Skeletal muscle cell (primary cell): ENCODE results near the gene UBE2N.
"Not testable (repeated sequence)": the region's sequence is repeated elsewhere in the genome, so short reads cannot be mapped to it uniquely, and the experiment has no call there.

Experiments
- DNase-seq: peaks from one replicate; pipeline ENCODE4 v3.0.0-alpha.2; 2010; ENCODE audit warnings: low read depth
- H3K4me3 ChIP-seq: 2 replicates; pipeline ENCODE4 v1.5.1; 2011; ENCODE audit warnings: low read depth, mild to moderate bottlenecking, control low read depth, low read length, moderate library complexity

The UBE2N gene

DNA sequence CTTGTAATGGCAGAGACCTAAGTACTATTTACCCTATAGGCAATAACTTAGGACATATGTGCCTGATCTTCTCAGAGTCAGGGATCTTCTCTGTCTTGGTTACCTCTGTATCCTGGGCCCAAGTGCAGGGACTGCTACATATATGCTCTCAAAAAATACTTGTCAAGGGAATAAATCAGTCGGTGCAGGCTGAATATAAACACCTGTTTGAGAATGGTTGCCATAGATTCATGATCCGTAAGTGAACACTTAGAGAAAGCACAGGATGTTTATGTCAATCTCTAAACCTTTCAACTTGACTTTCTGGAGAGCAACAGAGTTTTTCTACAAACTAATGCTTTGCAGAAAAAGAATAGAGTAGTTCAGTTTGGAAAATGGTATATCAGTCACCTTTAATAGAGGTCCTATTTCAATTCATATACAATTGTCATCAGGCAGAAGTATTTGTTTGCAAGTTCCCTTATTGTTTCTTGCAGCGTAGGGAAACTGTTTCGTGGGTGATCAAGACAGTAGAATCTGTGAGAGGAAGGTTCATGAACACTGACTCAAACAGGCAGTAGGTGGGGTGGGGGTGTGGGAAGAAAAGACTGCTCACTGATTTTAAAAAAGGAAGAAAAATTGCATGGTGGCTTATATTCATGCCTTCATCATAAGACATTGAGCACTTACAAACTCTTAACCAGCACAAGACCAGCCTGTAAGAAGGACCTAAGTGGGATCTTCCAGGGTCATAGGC, 6.0 kb upstream of the UBE2N start:
- no peak overlapping the region for H3K4me3 ChIP-seq
- DNase-seq = no peak

DNA sequence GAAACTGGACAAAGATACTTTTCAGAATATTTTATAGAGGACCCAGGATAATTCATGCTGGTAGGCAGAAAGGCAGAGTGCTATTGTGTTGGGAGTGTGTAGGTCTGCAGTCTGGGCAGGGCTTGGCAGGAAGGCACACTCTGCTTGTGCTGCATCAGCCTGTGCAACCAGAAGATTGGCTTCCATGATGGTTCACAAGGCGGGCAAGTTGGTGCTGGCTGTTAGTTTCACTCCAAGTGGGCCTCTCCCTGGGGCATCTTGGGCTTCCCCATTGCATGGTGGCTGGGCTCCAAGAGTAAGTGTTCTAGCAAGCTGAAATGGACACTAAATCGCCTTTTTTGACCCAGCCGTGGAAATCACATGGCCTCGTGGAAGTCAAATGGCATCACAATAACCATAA, 1.8 kb upstream of the UBE2N start:
- no peak overlapping the region for H3K4me3 ChIP-seq
- no peak for DNase-seq

DNA sequence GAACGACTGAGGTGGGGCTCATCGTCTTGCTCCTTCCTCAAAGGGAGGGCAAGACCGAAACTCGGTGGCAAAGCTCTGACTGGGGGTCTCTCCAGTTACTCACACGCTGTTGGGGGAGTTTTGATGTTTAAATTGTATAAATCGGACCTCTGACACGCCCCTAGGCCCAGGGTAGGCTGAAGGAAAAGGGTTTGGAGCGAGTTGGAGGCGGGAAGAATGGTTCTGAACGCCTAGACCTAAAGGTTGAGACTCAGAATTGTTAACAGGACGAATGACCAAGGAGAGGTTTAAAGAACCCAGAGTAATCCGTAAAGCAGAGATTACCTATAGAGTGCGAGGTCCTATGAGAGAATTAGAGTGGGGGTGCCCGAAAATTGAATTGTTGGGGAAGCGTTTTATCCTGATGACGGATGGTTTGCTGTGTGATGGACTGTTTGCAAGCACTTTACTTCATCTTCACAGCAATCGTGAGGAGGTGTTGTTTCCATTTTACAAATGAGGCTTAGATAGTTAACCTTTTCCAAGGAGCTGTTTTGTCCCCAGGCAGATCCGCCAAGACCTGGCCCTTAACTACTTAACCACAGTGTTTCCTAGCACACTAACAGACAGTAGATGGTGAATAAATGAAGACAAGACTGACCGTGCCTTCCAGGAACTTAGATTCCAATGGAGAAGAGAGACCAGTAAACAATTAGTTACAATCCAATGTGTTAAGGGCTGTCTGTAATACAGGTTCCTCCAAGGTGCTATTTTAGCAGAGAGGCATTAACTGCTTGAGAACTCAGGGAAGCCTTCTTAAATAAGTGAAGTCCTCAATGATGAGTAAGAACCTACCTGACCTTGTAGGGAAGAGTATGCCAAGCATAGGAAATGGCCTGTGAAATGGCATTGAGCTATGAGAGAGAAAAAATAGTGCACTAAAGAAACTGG, 929 bp upstream of the UBE2N start:
- no peak for DNase-seq
- peak overlapping the region; percentile 85 for H3K4me3 ChIP-seq

DNA sequence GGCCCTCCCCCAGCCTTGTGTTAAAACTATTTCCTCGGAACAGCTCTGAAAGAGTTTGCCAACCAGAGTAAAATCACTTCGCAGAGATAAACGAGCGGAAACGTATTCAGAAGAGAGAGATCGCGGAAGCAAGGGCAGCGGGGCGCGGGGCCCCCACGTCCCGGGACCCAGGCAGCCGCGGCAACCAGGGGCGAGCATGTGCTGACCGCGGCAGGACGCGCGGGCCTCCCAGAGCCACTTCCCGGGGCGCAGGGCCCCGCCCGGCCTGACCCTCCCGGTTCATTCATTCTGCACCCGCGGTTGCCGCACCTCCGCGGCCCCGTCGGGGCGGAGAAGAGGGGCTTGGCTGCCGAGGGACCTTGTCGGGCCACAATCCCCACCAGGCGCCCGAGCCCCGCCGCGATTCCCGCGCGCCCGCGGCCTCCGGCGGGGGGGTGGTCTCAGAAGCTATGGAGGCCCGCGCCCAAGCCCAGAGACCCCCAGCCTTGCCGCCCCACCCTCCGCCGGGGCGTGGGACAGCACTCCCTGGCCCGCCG, 598 bp downstream of the UBE2N start:
- no peak for DNase-seq
- peak overlapping the region; percentile 85 for H3K4me3 ChIP-seq

DNA sequence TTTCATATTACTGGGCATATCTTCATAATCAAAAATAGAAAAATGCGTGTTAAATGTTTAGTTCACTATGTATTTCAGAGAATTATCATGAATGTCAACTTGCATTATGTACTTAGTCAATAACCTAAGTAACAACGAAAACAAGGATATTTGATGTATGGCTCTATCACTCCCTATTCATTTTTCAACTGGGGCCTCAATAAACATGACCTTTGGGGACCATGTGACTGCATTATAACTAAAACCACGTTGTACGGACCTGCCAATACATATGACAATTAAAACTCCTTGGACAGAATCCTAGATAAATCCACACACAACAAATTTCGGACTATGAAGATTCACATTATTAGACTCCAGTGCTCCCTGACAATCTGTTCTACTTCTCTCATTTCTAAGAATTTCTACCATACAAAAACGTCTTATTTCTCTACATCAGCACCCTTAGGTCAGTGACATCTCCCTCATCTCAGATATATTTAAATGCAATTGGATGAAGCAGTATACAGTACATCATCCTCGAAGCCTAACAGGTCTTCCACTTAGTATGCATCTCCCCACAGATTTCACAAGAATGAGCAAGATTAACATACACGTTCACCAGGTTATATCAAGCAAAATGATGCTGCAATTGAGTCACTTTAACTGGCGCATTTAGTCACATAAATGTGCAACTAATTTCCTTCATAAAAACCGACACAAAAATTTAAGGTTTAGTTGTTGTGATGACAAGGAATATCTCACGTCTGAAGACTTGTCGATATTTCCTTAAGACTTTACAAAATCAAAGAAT, 1.5 kb downstream of the UBE2N start:
- no peak for DNase-seq
- H3K4me3 ChIP-seq = peak overlapping the region; percentile 85

DNA sequence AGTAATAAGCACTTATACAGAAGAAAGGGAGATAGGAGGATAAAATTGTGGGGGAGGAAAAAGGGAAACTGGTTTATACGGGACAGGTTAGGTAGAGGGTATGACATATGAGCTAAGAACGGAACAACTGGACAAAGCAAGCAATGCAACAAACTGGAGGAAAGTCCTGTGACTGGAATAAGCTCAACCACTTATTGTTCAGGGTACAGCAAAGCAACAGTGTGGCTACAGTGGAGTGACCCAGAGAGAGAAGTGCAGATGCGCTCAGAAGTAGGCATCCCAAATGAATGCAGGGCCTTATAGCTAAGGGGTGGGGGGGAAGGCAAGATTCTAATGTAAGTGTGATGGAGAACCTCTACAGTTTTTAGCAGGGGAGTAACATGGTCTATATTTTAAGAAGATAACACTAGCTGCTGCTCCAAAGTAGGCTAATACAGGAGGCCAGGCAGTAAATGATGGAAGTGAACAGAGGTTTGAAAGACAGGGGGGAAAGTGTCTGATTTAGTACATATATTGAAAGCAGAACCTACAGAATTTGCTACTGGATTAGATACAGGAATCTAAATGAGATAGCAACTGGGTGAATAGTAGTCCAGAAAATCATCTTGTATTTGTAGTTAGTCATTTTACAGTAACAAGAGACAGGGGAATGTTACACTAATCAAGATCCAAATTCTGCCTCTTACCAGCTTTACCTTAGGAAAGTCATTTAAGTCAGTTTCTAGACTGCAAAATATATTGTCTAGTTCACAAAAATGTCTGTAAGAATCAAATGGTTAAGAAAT, 3.3 kb downstream of the UBE2N start:
- no peak overlapping the region for H3K4me3 ChIP-seq
- DNase-seq = no peak

DNA sequence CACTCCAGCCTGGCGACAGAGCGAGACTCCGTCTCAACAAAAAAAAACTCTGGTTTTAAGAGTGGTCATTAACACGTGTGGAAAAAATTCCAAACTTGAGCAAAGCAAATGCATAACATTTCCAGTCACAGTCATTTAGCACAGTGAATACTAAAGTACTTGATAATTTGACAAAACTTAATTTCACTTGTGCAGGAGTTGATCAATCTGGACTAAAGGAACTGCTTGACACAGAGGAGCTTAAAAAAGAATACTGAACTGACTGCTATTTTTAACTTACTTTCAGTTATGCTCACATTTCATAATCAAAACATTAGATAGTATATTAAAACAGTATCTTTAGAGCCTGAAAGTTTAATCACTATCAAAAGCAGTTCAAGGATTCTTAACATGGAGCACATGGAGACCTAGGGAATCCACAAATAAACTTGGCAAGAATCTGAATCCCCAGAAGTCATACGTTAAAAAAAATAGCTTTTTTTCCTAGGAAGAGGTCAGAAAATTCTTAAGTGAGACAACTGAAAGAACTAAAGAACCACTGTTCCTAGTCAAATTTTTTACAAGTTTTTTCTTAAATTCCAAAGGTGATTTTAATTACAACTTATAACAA, 7.4 kb downstream of the UBE2N start:
- DNase-seq = no peak
- no peak overlapping the region for H3K4me3 ChIP-seq

DNA sequence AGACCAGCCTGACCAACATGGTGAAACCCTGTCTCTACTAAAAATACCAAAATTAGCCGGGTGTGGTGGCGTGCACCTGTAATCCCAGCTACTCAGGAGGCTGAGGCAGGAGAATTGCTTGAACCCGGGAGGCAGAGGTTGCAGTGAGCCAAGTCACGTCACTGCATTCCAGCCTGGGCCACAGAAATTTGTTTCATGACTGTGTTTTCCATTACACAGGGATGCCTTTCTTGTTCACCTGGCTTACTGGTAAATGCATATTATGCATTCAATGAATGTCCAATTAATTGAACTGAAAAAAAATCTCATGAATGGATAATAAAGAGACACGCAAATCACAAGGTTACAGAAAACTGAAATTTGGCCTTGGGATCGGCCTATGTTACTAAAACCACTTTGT, 9.7 kb downstream of the UBE2N start:
- not testable (repeated sequence) for H3K4me3 ChIP-seq, DNase-seq

DNA sequence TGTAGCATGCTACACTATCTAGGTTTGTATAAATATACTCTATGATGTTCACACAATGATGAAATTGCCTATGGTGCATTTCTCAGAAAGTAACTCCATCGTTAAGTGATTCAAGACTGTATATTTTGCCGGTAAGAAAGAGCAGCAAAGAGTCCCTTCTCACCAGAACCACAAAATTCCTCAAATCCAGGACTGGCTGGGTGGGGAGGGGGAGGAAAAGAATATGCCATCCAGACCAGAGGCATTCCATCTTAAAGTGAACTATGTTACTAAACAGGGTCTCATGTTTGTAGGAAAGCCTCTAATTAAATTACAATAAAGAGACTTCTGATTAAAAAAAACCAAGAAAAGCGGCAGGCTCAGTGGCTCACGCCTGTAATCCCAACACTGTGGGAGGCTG, 11.5 kb downstream of the UBE2N start:
- no peak overlapping the region for H3K4me3 ChIP-seq
- no peak for DNase-seq

DNA sequence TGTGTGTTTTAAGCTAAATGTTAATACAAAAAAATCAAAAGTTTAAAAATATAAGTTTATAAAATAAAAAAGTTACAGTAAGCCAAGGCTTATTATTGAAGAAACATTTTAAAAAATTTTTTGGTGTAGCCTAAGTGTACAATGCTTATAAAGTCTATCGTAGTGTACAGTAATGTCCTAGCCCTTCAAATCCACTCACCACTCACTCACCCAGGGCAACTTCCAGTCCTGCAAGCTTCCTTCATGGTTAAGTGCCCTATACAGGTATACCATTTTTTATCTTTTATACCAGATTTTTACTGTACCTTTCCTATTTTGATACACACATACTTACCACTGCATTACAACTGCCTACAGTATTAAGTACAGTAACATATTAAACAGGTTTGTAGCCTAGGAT, 11.9 kb downstream of the UBE2N start:
- no peak overlapping the region for H3K4me3 ChIP-seq
- no peak for DNase-seq

DNA sequence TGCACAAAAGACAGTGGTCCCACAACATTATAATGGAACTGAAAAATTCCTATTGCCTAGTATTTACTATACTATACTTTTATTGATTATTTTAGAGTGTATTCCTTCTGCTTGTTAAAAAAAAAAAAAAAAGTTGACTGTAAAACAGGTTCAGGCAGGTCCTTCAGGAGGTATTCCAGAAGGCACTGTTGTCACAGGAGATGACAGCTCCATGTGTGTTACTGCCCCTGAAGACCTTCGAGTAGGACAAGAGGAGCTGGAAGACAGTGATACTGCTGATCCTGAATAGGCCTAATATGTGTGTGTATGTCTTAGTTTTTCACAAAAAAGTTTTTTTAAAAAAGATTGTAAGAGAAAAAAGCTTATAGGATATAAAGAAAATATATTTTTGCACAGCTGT, 12.3 kb downstream of the UBE2N start:
- no peak for DNase-seq
- H3K4me3 ChIP-seq = no peak overlapping the region

DNA sequence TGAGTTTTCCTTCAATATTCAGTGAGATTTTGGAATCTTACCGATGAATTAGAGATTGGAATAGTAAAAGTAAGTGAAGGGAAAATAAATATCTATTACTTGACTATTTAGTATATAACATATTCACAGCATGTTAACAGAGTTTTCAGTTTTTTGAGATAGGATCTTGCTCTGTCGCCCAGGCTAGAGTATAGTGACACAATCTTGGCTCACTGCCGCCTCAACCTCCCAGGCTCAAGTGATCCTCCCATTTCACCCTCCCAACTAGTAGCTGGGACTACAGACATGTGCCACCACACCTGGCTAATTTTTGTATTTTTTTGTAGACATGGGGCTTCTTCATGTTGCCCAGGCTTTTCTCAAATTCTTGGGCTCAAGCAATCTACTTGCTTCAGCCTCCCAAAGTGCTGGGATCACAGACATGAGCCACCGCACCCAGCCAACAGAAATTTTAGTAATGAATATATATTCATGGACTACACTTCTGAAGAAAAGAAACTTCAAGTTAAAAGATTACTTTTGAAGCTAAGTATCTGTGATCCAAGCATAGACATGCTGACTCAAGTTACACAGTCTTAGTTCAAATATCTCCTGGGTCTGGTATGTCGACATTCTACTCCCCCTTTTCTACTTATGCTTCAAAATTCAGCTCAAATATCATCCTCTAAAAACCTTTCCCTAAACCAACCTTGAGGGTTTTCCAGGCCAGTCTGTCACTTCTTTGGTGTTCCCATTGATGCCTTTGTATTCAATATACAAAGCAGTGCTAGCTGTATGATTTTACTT, 13.8 kb downstream of the UBE2N start:
- no peak overlapping the region for H3K4me3 ChIP-seq
- no peak for DNase-seq

DNA sequence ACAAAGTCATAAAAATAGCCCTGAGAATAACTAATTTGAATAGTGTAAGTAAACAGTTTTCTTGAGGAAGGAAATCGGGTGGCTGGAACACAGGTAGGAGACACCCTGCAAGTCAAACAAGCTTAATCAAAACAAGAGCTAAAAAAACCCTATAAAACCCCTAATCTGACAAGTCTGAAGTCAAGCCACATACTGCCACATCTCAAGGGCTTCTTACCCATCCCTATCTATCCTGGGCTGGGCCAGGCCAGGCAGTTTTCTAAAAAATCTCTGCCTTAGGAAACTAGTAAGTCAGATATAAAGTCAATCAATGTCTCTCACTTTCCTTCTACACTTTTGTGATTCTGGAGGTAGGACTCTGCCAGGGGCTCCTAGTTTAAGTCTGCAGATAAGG, 15.3 kb downstream of the UBE2N start:
- DNase-seq = no peak
- no peak overlapping the region for H3K4me3 ChIP-seq

DNA sequence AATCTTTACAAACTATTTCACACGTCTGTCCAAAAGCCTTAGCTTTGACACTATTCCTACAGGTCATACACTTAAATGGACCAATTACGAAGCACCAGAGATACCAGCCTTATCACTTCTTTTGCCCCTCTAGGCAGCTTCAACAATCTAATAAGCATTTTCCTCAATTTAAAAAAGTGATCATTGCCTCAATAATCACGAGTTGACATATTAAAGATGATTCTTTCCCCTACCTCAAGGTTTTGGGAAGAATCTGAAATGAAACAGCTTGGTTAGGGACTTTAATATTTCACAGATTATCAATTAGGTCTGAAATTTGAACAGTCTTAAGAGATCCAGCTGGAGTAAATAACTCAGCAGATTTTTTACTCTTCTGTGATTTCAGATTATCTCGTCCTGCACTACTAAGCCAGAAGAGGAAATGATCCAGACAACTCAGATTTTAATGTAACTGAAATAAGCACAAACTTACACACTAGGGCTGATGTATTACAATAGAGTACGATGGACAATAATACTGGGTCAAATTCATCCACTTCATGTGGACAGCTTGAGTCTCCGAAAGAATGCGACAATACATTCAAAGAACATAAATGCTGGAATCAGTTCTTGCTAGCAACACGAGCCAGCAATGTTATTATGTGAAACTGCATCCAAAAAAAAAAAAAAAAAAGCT, 15.9 kb downstream of the UBE2N start:
- no peak for DNase-seq
- no peak overlapping the region for H3K4me3 ChIP-seq

DNA sequence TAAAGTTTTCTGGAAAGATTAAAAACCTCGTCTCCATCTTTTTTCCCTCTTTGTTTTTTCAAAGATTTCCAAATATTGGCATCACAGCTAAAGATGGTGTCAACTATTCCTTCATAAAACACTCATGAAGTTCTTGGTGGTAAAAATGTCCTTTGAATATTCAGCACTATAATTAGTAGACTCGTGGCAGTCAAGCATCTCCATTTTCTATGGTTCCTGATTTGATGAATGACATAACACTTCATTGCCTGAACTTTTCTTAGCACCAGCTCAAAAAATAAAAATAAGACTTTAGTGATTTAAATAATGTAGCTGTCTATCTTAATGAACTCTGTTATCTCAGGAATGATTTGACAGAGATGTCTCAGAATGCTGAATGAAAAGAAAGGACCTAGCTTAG, 19.7 kb downstream of the UBE2N start:
- no peak overlapping the region for H3K4me3 ChIP-seq
- no peak for DNase-seq

DNA sequence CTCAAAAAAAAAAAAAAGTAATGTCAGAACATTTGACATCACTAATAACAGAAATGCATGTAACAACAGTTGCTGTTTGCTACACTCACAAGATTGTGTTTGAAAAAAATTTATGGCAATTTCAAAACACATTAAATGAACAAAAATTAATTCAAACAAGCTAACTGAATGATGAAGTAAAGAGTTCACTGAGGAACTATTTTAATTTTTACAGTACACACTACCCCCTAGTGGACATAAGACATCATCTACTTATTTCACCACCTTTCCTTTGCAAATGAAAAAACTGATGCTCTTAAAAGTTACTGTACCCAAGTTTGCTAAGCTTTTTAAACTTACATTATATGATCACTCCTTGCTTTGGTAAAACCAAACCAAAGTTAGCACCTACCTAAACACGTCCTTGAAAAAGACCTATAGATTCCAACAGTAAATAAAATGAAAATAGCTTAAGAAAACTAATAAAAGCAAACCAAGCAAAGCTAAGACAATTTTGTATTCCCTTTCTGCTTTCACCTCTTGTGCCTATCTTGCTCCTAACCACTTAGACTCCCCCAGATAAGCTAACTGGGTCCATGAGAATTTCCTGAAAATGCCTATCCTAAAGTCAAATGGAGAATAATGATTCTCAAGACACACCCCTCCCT, 22.2 kb downstream of the UBE2N start:
- DNase-seq = no peak
- H3K4me3 ChIP-seq = no peak overlapping the region

DNA sequence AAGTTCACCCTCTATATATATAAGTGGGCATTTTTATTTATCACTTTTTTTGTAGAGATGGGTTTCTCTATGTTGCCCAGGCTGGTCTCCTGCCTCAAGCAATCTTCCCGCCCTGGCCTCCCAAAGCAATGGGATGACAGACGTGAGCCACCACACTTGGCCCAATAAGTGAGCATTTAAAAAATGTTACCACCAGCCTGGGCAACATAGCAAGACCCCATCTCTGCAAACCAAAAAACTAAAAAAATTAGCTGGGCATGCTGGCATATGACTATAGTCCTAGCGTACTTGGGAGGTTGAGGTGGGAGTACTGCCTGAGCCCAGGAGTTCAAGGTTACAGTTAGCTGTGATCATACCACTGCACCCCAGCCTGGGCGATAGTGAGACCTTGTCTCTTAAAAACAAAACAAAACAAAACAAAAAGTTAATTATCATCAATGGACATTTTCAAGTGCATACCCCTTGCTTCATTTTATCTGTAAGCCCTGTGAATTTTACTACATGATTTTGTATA, 23.7 kb downstream of the UBE2N start:
- no peak for DNase-seq
- H3K4me3 ChIP-seq = no peak overlapping the region
